ENCODE results near the gene ZNF648.
"Not testable (repeated sequence)": the region's sequence is repeated elsewhere in the genome, so short reads cannot be mapped to it uniquely, and the experiment has no call there.

Gene ZNF648, protein sequence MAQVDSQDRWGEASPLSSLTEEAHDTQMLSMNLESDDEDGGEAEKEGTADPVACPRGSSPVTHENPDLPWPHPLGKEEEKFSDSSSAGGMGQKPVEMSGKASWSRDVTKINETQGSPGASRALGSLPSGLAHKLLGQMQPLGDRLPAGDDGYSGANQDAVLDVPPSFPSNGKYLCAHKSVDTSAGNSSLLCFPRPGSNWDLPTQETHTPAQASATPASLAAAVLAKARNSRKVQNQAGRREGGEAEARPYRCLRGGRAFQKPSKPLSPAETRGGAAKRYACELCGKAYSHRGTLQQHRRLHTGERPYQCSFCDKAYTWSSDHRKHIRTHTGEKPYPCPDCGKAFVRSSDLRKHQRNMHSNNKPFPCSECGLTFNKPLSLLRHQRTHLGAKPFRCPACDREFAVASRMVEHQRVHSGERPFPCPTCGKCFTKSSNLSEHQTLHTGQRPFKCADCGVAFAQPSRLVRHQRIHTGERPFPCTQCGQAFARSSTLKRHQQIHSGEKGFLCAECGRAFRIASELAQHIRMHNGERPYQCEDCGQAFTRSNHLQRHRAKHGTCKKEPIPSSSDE

DNA sequence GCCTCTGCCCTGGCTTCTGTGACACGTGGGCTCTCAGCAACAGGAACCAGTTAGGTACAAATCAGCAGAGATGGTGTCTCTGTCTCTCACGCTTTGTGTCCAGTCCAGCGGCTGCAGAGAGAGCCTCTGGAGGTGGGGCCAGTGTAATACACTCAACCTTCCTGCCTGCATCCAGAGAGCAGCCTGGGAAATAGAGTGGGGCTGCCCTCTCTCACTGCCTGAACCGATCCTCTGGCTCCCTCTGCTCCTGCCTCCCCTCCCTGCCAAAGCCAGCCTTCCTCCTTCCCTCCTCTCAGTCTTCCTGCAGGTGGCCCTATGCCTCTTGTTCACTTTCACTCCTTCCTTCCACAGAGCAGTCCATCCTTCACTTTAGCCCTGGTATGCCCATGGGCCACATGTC, at the start of gene ZNF648:
Gene ZNF648, minus strand, starts transcription at position 119 of the 400 bp plus-strand sequence. CDS start 3,702 bp downstream, outside the sequence.
- no peak for DNase-seq

DNA sequence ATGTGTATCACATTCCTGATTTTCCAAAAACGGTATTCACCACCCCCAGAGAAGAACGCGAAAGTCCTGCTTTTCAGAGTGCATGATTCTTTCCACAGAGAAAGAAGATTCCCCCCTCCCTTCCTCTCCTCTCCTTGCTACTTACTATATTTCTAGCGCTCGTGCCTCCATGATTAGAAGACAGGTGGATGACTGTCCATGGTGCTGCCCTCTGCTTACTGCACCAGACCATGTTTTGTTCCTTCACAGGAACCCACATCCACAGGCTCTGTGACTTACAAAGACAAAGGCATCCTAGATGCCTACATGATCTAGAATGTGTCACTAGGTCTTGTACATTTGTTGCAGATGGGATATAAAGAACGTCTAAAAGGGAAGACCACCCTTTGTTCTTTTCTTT, 49.1 kb upstream of the ZNF648 start:
- DNase-seq = no peak

DNA sequence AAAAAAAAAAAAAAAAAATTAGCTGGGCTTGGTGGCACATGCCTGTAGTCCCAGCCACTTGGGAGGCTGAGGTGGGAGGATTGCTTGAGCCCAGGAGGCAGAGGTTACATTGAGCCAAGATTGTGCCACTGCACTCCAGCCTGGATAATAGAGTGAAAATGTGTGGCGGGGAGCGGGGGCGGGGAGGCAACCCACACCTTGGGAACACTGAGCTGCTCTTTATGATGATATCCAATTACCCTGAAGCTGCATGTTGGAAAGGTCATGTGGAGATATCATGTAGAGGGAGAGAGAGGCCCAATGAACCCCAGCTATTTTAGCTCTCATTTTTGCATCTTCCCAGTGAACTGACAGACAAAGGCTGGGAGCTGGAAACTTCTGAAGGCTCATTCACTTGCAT, 48.3 kb upstream of the ZNF648 start:
- no peak for DNase-seq

DNA sequence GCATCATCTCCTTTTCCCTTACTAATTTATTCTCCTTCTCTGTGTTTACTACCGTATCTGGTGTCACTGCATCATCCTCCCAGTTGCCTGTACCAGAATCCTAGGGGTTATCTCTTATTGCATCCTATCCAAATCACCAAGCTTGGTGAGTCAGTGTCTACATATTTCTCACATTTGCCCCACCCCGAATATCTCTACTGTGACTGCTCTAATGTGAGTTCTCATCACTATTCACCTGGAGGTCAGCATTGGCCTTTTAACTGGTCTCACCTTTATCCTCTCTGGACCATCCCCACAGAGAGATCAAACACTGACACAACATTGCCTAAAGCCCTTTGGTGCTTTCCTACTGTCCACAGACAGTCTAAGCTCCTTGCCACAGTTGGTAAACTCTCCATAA, 45.7 kb upstream of the ZNF648 start:
- DNase-seq = no peak

DNA sequence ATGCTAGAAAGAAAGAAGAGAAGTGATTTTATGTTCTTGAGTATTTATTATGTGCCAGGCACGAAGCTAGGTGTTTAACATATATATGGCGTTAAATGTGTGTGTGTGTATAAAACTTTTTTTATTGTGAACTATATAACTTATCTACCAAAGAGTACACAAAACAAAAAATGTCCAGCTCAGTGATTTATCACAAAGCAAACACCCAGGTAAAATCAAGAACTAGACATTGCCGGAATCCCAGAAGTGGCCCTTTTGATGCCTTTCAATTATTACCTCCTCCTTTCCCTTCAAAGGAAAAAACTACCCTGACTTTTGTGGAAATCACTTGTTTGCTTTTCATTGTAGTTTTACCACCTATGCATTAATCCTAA, 40.5 kb upstream of the ZNF648 start:
- no peak for DNase-seq

DNA sequence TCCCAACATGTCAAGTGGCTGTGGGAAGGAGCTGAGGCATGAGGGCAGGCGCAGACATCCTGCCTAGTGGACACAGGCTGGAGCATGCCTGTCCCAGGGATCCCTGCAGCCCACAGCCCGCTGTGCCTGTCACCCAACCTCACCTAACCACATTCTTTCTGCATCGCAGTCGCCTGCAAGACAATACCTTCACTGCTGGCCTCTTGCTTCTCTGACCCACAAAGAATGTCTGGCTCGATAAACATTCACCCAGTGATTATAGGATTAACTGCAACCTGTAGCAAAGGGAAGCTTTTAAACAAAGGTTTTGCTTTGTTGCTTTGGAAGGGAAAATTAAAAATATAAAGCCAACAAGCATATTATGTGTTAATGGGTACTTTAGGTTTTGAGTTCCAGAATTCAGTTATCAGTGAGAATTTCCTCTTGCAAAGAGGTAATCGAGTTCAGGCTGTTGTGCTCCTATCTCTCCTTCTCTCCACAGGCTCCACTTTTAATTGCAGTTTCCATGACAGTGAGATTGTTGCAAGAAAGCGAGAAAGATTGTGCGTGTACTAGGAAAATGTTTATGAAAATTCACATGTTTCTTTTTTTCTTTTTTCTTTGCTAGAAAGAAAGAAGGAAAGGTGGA, 40.0 kb upstream of the ZNF648 start:
- DNase-seq = no peak

DNA sequence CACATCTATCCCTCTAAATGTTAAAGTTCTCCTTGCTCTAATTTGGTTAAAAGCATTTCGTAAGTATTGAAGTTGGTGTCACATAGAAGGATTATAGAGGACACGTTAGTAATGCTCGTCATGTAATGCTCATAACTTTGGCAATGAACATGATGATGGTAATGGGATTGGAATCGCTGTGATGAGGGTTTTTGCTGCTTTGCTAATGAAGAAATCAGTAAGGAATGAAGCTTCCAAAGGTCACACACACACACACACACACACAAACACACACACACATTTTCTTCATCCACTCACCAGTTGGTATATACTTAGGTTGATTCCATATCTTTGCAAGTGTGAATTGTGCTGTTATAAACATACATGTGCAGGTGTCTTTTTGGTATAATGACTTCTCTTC, 36.8 kb upstream of the ZNF648 start:
- DNase-seq = no peak

DNA sequence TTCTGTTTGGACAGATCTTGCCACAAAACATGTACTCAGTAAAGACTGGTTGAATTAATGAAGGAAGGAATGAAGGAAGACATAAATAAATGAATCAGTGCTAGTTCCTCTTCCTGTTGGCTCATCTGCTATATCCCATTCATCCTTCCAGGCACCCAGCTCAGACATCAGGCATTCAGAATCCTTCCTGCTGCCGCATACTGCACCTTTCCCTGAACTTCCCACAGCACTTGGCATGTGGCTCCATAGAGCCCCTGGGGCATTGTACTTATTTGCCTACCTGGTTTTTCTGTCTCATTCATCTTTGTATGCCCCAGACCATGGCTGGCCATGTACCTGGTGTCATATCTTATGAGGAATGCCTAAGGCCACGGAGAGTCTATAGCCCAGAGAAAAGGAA, 34.4 kb upstream of the ZNF648 start:
- DNase-seq = no peak

DNA sequence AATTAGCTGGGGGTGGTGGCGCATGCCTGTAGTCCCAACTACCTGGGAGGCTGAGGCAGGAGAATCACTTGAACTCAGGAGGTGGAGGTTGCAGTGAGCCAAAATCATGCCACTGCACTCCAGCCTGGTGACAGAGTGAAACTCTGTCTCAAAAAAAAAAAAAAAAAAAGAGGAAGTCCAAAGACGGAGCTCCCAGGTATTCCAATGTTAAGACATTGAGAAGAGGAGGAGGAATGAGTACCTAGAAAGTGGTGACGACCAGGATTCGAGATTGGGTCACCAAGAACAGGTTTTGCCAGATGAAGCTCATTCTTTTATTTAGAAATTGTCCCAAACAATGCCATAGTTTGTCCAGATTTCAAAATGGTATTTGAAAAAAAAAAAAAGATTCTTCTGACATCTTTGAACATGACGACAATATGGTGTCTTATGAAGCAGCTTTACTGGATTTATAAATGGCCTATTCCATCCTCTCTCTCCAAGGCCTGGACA, 33.0 kb upstream of the ZNF648 start:
- not testable (repeated sequence) for DNase-seq

DNA sequence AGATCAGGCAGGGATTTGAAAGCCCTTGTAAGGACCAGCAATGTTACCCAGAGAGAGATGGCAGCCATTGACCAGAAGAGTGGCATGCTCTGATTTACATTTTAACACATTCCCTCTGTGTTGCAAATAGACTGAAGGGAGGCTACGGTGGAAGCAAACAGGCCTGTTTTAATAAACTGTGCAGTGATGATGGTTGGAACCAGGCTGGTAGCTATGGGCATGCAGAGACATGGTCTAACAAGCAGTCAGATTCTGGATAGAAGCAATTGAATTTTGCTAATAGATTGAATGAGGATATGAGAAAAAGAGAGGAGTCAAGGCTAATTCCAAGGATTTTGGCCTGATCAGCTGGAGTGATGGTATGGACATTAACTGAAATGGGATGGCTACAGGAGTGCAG, 32.3 kb upstream of the ZNF648 start:
- DNase-seq = no peak

DNA sequence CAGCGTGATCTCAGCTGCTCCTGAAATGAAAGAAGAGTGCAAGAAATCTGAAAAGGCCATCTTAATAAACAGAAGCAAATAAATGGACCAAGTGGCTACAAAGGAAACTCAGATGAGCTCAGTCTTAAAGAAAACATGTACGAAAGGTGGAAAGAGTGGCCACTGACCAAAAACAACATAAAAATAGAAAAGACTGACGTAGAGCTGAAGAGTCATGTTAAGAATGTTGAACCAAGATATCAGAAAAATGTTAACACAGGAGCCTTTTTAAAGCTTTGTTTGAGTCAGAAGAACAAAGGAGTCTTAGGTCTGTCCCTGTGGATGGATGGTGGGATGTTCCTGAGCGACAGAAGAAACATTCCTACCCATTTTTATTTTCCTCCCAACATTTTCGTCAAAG, 30.8 kb upstream of the ZNF648 start:
- DNase-seq = no peak

DNA sequence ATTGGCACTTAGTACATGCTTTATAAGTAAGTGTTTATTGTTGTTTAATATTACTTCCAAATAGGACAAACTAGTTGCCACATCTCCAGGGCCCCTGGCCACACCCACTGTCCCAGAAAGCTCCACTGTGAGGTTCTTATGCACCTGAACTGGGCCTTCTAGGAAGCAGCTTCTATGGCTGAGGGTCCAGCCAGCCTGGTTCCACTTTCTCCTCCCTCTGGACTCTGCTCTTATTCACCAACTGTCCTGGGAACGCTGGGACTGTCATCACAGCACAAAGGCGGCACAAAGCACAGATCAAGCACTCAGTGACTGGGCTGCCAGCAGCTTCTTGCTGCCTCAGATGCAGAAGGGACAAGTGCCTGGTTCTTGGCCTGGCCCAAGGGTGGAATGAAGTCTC, 29.6 kb upstream of the ZNF648 start:
- no peak for DNase-seq

DNA sequence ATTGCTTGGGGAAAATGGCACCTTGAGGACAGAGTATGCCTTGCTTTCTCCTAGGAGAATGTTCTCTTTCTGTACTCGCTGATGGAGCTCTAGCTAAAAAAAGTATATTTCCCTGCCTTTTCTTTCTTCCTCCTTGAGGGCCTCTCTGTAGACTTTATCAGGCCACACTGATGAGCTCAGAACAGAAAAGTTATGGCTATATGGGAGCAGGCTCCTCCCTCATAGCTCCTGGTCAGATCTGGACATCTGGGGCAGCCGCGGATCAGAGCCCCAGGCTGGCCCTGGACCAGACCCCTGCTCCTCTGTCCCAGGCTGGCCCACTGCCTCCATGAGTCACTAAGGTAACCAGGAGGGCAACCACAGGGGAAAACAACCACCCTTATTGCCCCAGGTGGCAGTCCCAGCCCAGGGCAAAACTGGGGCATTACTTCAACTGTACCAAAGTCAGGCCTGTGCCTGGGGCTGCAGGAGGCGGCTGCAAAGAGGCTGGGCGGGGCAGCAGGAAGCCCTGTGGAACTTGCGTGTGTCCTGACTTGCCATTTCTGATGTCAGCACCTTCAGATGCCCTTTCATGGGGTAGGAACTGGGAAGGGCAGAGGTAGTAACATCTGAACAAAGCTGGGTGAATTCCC, 26.3 kb upstream of the ZNF648 start:
- DNase-seq = no peak

DNA sequence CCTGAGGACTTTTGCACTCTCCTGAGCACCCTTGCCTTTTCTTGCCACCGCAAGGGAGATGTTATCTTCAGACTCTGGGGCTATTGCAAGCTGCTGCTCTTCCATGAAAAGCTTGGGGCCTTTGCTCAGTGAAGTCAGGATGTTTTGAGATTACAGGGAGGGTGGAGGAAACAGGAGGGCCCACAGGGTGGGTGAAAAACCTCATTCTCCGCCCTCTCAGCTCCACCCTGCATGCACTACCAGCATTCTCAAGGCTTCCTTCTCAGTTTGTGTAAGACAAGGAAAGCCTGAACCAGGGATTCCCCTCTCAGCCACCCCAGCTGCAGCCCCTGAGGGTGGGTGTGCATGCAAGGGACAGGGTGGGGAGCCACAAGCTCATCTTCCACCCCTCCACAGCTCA, 25.8 kb upstream of the ZNF648 start:
- no peak for DNase-seq

DNA sequence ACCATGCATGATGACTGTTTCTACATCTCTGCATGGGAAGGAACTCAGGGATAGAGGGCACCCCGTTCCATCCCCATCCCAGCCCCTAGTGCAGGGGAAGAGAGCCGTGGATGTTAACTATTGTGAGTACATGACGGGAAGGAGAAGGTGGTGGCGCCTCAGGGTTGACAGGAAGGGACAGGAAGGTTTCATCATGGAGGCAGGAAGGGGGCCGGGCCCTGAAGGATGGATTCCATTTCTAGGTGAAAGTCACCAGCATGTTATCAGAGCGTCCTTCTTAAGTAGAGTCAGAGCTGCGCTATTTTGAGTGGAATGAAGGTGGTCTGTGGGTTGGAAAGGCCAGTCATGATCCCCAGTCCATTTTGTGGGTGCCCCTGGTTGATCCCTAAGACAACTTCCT, 25.1 kb upstream of the ZNF648 start:
- no peak for DNase-seq

DNA sequence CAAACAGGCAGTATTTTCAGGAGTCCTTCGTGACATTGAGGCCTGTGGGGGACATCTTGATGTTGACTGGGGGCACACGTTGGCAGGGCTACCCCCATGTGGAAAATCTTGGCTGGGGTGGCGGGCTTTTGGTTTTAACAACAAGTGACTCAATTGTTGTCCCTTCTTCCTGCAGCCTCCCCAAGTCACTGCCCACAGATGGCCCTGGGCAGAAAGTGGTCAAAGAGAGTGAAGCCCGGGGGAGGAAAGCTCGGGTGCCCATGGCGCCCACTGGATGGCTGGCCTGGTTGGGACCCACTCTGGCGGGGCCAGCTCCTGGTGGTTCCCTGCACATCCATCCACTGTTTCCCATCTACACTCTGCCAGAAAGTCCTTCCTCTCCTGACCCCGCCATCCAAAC, 24.6 kb upstream of the ZNF648 start:
- DNase-seq = no peak

DNA sequence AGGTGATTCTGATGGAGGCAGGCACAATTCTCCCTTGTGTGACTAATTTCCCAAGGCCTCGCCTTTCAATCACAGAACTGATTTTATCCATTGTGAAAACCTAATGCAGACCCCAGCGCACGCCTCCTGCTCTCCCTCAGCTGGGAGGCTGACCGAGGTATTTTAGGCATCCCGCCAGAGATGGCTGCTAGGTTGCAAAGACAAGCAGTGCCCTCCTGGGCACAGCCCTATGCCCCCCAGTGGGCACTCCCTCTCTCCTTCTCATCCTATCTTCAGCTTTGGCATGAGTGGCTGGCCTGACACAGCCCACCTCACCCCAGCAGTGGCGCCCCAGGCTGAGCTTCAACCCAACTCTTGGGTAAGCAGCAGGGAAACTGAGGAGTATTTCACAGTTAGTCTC, 24.2 kb upstream of the ZNF648 start:
- DNase-seq = no peak

DNA sequence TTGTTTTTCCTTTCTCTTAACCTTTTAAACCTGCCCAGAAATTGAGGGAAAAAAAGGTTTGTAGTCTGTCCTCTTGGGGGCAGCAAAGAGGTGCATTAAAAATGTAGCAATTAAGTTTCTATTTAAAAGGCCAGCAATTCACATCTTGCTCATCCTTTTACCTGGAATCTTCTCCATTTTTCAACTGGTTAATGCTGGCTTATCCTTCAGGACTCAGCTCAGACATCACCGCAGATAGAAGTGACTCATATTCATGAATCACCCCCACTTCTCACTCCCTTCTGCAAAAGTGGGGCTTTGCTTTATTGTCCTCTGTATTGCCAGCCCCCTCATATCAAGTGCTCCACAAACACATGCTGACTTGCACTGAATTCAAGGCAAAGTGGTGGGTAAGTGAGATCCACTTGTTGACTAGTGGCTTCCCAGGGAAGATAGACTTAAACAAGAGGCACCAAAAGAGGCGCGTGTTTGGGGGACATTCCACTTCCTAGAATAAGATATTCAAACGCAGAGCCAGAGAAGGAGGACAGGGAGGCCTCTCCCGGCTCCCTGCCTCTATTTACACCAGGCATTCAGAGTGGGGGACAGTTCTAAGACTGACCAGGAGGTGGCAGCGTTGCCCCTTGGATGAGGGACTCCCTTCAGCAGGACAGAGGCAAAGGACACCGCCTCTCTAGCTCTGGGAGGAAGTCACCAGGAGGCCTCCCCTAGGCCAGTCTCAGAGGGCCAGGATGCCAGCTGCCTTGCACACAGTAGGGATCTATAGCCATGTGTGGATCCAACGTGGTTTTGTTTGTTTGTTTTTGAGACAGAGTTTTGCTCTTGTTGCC, 23.2 kb upstream of the ZNF648 start:
- DNase-seq = peak; percentile 76

DNA sequence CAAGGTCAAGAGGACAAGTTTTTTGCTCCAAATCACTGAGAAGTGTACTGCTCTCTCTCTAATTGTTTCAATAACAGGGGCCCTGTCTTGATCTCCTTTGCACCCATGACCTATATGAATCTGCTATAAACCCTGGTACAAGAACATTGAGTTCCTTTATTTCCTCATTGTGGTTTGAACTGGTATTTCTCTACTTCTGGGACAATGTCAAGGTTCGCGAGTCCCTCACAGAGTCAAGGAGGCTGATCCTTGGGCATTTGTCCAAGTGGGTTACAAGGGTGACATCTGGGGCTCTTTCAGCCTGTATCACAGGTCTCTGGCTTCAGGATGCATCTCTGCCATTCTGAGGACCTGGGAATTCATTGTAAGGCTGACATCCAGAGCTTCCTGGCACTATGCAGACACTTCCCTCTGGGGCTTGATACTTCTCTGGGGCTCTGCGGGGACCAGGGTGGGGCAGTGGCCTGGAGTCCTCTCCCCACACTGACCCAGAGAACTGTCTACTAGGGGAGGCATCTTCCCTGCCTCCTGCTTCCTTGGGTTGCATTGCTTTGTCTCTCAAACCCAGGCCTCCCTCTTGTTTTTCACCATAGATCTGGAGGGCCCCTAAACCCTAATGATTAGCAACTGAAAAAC, 22.5 kb upstream of the ZNF648 start:
- no peak for DNase-seq

DNA sequence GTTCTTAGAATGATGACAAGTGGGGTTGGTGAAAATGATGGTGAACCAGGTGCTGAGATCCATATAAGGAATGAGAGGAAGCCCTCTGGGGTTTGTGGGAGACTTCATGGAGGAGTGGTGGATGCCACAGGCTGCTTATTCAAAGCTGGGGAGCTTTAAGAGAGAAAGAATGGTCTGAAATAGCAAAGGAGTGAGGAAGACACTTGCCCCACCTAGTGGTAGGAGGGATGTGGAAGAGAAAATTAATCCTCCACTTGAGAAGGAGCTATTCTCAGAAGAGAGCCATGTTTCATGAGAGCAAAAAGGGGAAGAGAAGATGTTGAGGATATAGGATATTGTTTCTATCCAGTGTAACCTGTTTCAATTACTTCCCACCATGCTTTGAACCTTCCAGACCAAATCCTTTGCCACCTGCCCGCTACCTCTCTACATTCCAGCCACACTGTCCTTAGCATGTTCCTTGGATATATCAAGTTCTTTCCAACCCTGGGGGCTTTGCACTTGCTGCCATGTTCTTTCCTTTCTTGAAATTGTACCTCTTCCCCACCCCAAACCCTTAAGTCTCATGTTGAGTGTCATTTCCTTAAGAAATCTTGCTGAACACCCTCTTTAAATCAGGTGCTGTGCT, 19.6 kb upstream of the ZNF648 start:
- DNase-seq = peak; percentile 52

DNA sequence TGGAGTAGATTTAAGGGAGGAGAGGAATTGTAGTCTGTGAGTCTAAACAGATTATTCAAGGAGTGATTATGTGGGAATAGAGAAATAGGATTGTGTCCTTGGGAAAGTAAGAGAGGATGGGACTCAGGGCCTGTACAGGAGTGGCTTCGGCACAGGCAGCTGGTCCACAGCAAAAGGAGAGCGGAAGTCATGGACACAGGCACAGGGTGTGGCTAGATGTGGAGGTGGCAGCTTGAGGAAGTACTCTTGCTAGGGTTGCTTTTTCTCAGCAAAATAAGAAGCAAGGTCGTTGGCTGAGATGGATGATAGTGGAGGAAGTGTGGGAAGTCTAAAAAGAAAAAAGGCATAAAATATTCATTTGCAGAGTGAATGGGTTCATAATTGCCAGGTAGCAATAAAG, 18.5 kb upstream of the ZNF648 start:
- DNase-seq = no peak

DNA sequence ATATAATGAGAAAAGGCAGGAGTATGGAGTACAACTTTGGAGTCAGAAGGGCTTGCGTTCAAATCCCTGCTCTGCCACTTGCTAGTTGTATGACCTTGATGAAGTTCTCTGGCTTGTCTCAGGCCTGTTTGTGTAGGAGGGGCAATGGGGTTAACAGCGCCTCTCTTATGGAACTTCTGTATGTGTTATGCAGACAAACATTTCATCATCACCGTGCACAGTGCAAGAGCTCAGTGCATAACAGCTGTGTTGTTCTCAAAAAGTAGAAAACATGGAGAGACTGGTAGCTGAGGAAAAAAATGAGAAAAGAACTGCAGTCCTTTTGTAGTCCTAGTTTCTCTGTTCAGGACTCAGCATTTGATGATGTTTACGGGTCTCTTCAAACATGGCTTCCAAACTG, 10.4 kb upstream of the ZNF648 start:
- DNase-seq = no peak

Measured in NCI-H2107 (cell line).